WTC11 (cell line): ENCODE data around the gene ARMH1. TPM values are rescaled to one million over a fixed set of nuclear protein-coding genes. Genes with fewer than 3 reads are reported as not detected.

ENCODE experiments used
- ATAC-seq: fragments of 200-7000 bp; cut with Tn5 transposase; 2 replicates; pipeline ENCODE4 v1.10.0; 2021; ENCODE audit warnings: mild to moderate bottlenecking, moderate library complexity
- CTCF ChIA-PET: fragments of 300-600 bp; sonication (Branson Sonifier 250); formaldehyde crosslinking; loops from one replicate; lab custom pipeline; 2021; ENCODE audit warnings: antibody characterized with exemption; lab: Charles Lee
- POLR2A ChIA-PET: fragments of 350-600 bp; sonication (Branson Sonifier 250); formaldehyde crosslinking; loops from one replicate; lab custom pipeline; 2021; ENCODE audit warnings: antibody characterized with exemption; lab: Charles Lee
- DNase-seq: peaks from one replicate; pipeline ENCODE4 v3.0.0; 2021; ENCODE audit warnings: low spot score
- H3K27ac Mint-ChIP-seq: 2 replicates; pipeline ENCODE4 v1.8.0; 2021; ENCODE audit warnings: mixed read lengths
- H3K27me3 Mint-ChIP-seq: 2 replicates; pipeline ENCODE4 v1.8.0; 2021; ENCODE audit warnings: low read depth, mild to moderate bottlenecking, moderate library complexity, mixed read lengths
- H3K36me3 Mint-ChIP-seq: 2 replicates; pipeline ENCODE4 v1.8.0; 2021; ENCODE audit warnings: mixed read lengths
- H3K4me1 Mint-ChIP-seq: 2 replicates; pipeline ENCODE4 v1.8.0; 2022; ENCODE audit warnings: mixed read lengths
- H3K4me3 Mint-ChIP-seq: 2 replicates; pipeline ENCODE4 v1.8.0; 2021; ENCODE audit warnings: mild to moderate bottlenecking, moderate library complexity, mixed read lengths
- H3K9me3 Mint-ChIP-seq: 2 replicates; pipeline ENCODE4 v1.8.0; 2021; ENCODE audit warnings: mixed read lengths
- ATF1 ChIP-seq: sonication (generic); formaldehyde crosslinking; IDR thresholded peaks from 2 replicates; pipeline ENCODE4 v1.8.1; 2023; ENCODE audit warnings: mild to moderate bottlenecking, moderate library complexity, missing genetic modification reagents
- CBFB ChIP-seq: sonication (generic); formaldehyde crosslinking; IDR thresholded peaks from 2 replicates; pipeline ENCODE4 v1.8.1; 2022; ENCODE audit warnings: mild to moderate bottlenecking, low read depth, missing genetic modification reagents
- ETV6 ChIP-seq: sonication (generic); formaldehyde crosslinking; IDR thresholded peaks from 2 replicates; pipeline ENCODE4 v1.8.1; 2022; ENCODE audit warnings: mild to moderate bottlenecking, missing genetic modification reagents
- FOXK1 ChIP-seq: sonication (generic); formaldehyde crosslinking; IDR thresholded peaks from 2 replicates; pipeline ENCODE4 v1.8.0; 2022; ENCODE audit warnings: mild to moderate bottlenecking, moderate library complexity, missing genetic modification reagents
- HMGA2 ChIP-seq: fragments of 250-450 bp; sonication (Bioruptor Pico); IDR thresholded peaks from 2 replicates; pipeline ENCODE4 v1.4.0; 2021; ENCODE audit warnings: mild to moderate bottlenecking, moderate library complexity
- IRF2 ChIP-seq: sonication (generic); formaldehyde crosslinking; IDR thresholded peaks from 2 replicates; pipeline ENCODE4 v1.8.0; 2022; ENCODE audit warnings: low read depth, missing genetic modification reagents, borderline replicate concordance
- JUN ChIP-seq: sonication (generic); formaldehyde crosslinking; IDR thresholded peaks from 2 replicates; pipeline ENCODE4 v1.8.0; 2023; ENCODE audit warnings: mild to moderate bottlenecking, missing genetic modification reagents
- KAT7 ChIP-seq: sonication (generic); formaldehyde crosslinking; IDR thresholded peaks from 2 replicates; pipeline ENCODE4 v1.8.1; 2023; ENCODE audit warnings: missing genetic modification reagents, mild to moderate bottlenecking, borderline replicate concordance
- NFATC4 ChIP-seq: fragments of 250-450 bp; sonication (Bioruptor Pico); IDR thresholded peaks from 2 replicates; pipeline ENCODE4 v1.9.0; 2021; ENCODE audit warnings: mild to moderate bottlenecking
- NFYB ChIP-seq: sonication (generic); formaldehyde crosslinking; conservative IDR thresholded peaks from 2 replicates; pipeline ENCODE4 v1.8.0; 2022; ENCODE audit warnings: low read depth, missing genetic modification reagents
- NR2C2 ChIP-seq: sonication (generic); formaldehyde crosslinking; IDR thresholded peaks from 2 replicates; pipeline ENCODE4 v1.8.0; 2022; ENCODE audit warnings: mild to moderate bottlenecking, missing genetic modification reagents
- PRRX2 ChIP-seq: fragments of 250-450 bp; sonication (Bioruptor Pico); IDR thresholded peaks from 2 replicates; pipeline ENCODE4 v1.8.0; 2021; ENCODE audit warnings: mild to moderate bottlenecking
- ZBTB21 ChIP-seq: sonication (generic); formaldehyde crosslinking; IDR thresholded peaks from 2 replicates; pipeline ENCODE4 v1.8.1; 2023; ENCODE audit warnings: mild to moderate bottlenecking, missing genetic modification reagents, borderline replicate concordance
- ZNF263 ChIP-seq: sonication (generic); formaldehyde crosslinking; IDR thresholded peaks from 2 replicates; pipeline ENCODE4 v1.8.1; 2022; ENCODE audit warnings: low read depth, mild to moderate bottlenecking, moderate library complexity, missing genetic modification reagents
- ZNF416 ChIP-seq: fragments of 250-450 bp; sonication (Bioruptor Pico); IDR thresholded peaks from 2 replicates; pipeline ENCODE4 v1.9.0; 2021; ENCODE audit warnings: mild to moderate bottlenecking, inconsistent platforms
- ZNF671 ChIP-seq: fragments of 250-450 bp; sonication (Bioruptor Pico); IDR thresholded peaks from 2 replicates; pipeline ENCODE4 v1.8.0; 2021; ENCODE audit warnings: mild to moderate bottlenecking
- total RNA-seq: library from RNA; stranded (reverse); gene quantifications from 3 replicates; pipeline ENCODE4 v1.2.3, GENCODE V29; 2021
- TF ChIP-seq, protein P1 (sequence below): sonication (generic); formaldehyde crosslinking; IDR thresholded peaks from 2 replicates; pipeline ENCODE4 v1.8.0; 2023; ENCODE audit warnings: mild to moderate bottlenecking, missing genetic modification reagents
- TF ChIP-seq, protein P2 (sequence below): sonication (generic); formaldehyde crosslinking; IDR thresholded peaks from 2 replicates; pipeline ENCODE4 v1.8.1; 2023; ENCODE audit warnings: mild to moderate bottlenecking, missing genetic modification reagents
- TF ChIP-seq, protein P3 (sequence below): sonication (generic); formaldehyde crosslinking; IDR thresholded peaks from 2 replicates; pipeline ENCODE4 v1.8.1; 2022; ENCODE audit warnings: low read depth, missing genetic modification reagents, borderline replicate concordance
- TF ChIP-seq, protein P4 (sequence below): sonication (generic); formaldehyde crosslinking; IDR thresholded peaks from 2 replicates; pipeline ENCODE4 v1.8.0; 2023; ENCODE audit warnings: missing genetic modification reagents, mild to moderate bottlenecking, borderline replicate concordance
- TF ChIP-seq, protein P5 (sequence below): sonication (generic); formaldehyde crosslinking; IDR thresholded peaks from 2 replicates; pipeline ENCODE4 v1.8.0; 2022; ENCODE audit warnings: mild to moderate bottlenecking, missing genetic modification reagents
- TF ChIP-seq, protein P6 (sequence below): sonication (generic); formaldehyde crosslinking; IDR thresholded peaks from 2 replicates; pipeline ENCODE4 v1.8.0; 2022; ENCODE audit warnings: mild to moderate bottlenecking, missing genetic modification reagents
- TF ChIP-seq, protein P7 (sequence below): fragments of 250-450 bp; sonication (Bioruptor Pico); IDR thresholded peaks from 2 replicates; pipeline ENCODE4 v1.9.0; 2021; ENCODE audit warnings: moderate library complexity, mild to moderate bottlenecking, inconsistent platforms, borderline replicate concordance

Gene ARMH1
- total RNA-seq, 1 experiment from 2014 or later, result 0.74 TPM

DNA sequence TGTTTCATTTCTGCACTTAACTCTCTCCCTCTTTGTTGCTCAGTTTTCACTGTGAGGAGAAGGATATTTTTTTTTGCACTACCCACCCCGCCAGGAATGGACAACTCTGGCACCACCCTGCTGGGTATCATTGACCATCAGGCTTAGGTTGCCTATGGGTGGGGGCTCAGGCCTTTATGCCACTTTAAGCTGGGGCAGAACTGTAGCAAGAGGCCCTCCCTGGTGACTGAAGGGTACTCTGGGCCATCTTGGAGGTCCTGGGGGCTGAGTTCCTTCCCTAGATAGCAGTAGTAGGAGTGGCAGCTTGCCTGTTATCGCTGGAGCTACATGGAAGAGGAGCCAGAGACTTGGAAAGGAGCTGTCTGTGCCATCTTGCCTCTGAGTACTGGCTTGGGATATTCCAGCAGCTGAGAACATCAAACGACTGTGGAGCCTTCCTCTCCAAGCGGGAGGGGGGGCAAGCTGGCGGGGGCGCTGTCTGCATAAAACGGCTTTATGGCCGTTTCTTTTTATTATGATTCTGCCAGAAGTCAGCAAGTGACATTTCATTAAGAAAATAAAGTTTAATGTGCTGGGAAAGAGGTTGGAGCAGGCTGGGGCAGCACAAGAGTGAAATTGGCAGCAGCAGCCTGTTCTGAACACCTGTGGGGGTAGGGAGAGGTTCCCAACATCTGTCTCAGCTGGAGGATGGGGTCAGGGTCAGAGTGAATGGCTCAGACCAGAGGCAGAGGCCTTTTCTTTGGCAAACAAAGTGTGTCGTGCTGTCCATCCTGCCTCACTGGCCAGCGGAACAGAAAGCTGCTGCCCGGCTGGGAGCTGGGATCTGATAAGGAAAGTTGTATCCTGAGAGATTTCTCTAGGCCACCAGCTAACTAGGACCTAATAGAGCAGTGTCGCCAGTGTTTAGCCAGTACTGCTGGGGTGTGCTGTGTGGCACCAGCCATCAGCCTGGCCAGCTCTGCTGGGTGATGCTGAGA is 33.1 kb upstream of the ARMH1 start (continued):
- TF ChIP-seq, protein P1, sequence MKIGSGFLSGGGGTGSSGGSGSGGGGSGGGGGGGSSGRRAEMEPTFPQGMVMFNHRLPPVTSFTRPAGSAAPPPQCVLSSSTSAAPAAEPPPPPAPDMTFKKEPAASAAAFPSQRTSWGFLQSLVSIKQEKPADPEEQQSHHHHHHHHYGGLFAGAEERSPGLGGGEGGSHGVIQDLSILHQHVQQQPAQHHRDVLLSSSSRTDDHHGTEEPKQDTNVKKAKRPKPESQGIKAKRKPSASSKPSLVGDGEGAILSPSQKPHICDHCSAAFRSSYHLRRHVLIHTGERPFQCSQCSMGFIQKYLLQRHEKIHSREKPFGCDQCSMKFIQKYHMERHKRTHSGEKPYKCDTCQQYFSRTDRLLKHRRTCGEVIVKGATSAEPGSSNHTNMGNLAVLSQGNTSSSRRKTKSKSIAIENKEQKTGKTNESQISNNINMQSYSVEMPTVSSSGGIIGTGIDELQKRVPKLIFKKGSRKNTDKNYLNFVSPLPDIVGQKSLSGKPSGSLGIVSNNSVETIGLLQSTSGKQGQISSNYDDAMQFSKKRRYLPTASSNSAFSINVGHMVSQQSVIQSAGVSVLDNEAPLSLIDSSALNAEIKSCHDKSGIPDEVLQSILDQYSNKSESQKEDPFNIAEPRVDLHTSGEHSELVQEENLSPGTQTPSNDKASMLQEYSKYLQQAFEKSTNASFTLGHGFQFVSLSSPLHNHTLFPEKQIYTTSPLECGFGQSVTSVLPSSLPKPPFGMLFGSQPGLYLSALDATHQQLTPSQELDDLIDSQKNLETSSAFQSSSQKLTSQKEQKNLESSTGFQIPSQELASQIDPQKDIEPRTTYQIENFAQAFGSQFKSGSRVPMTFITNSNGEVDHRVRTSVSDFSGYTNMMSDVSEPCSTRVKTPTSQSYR (CRISPR knock-in tag), result no peak
- TF ChIP-seq JUN (CRISPR knock-in tag) (no peak), ZNF671 (CRISPR knock-in tag) (no peak), KAT7 (CRISPR knock-in tag) (no peak), ATF1 (CRISPR knock-in tag) (no peak)
- TF ChIP-seq, protein P2, sequence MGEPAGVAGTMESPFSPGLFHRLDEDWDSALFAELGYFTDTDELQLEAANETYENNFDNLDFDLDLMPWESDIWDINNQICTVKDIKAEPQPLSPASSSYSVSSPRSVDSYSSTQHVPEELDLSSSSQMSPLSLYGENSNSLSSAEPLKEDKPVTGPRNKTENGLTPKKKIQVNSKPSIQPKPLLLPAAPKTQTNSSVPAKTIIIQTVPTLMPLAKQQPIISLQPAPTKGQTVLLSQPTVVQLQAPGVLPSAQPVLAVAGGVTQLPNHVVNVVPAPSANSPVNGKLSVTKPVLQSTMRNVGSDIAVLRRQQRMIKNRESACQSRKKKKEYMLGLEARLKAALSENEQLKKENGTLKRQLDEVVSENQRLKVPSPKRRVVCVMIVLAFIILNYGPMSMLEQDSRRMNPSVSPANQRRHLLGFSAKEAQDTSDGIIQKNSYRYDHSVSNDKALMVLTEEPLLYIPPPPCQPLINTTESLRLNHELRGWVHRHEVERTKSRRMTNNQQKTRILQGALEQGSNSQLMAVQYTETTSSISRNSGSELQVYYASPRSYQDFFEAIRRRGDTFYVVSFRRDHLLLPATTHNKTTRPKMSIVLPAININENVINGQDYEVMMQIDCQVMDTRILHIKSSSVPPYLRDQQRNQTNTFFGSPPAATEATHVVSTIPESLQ (CRISPR knock-in tag), result no peak

DNA sequence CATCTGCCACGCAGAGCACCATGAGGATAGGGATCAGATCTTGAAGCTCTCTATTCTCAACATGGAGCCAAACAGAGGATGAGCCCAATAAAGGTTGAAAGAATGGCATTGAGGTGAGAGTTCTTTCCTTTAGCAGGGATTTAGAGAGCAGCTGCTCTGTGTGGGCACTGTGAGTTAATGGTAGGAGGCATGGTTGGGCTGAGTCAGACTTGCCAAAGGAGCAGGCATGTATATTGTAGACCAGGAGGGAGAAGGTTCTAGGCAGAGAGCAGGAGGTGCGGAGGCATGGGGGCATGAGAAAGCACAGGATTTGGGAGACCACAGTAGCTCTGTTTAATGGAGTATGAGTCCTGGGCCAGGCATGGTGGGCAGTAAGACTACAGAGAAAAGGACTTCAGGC is 32.3 kb upstream of the ARMH1 start:
- H3K9me3 Mint-ChIP-seq, result no peaks in the 10 kb centered on the region
- TF ChIP-seq ZNF263 (CRISPR knock-in tag) (no peak), NFATC4 (CRISPR knock-in tag) (no peak), HMGA2 (CRISPR knock-in tag) (no peak), ZNF416 (CRISPR knock-in tag) (no peak), CBFB (CRISPR knock-in tag) (no peak), PRRX2 (CRISPR knock-in tag) (no peak), FOXK1 (CRISPR knock-in tag) (no peak), ZNF671 (CRISPR knock-in tag) (no peak), NR2C2 (no peak), IRF2 (no peak), ETV6 (CRISPR knock-in tag) (no peak), ZBTB21 (no peak), NFYB (CRISPR knock-in tag) (no peak)
- TF ChIP-seq, protein P3, sequence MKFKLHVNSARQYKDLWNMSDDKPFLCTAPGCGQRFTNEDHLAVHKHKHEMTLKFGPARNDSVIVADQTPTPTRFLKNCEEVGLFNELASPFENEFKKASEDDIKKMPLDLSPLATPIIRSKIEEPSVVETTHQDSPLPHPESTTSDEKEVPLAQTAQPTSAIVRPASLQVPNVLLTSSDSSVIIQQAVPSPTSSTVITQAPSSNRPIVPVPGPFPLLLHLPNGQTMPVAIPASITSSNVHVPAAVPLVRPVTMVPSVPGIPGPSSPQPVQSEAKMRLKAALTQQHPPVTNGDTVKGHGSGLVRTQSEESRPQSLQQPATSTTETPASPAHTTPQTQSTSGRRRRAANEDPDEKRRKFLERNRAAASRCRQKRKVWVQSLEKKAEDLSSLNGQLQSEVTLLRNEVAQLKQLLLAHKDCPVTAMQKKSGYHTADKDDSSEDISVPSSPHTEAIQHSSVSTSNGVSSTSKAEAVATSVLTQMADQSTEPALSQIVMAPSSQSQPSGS (CRISPR knock-in tag), result no peak
- TF ChIP-seq, protein P4, sequence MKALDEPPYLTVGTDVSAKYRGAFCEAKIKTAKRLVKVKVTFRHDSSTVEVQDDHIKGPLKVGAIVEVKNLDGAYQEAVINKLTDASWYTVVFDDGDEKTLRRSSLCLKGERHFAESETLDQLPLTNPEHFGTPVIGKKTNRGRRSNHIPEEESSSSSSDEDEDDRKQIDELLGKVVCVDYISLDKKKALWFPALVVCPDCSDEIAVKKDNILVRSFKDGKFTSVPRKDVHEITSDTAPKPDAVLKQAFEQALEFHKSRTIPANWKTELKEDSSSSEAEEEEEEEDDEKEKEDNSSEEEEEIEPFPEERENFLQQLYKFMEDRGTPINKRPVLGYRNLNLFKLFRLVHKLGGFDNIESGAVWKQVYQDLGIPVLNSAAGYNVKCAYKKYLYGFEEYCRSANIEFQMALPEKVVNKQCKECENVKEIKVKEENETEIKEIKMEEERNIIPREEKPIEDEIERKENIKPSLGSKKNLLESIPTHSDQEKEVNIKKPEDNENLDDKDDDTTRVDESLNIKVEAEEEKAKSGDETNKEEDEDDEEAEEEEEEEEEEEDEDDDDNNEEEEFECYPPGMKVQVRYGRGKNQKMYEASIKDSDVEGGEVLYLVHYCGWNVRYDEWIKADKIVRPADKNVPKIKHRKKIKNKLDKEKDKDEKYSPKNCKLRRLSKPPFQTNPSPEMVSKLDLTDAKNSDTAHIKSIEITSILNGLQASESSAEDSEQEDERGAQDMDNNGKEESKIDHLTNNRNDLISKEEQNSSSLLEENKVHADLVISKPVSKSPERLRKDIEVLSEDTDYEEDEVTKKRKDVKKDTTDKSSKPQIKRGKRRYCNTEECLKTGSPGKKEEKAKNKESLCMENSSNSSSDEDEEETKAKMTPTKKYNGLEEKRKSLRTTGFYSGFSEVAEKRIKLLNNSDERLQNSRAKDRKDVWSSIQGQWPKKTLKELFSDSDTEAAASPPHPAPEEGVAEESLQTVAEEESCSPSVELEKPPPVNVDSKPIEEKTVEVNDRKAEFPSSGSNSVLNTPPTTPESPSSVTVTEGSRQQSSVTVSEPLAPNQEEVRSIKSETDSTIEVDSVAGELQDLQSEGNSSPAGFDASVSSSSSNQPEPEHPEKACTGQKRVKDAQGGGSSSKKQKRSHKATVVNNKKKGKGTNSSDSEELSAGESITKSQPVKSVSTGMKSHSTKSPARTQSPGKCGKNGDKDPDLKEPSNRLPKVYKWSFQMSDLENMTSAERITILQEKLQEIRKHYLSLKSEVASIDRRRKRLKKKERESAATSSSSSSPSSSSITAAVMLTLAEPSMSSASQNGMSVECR (CRISPR knock-in tag), result no peak
- TF ChIP-seq, protein P5, sequence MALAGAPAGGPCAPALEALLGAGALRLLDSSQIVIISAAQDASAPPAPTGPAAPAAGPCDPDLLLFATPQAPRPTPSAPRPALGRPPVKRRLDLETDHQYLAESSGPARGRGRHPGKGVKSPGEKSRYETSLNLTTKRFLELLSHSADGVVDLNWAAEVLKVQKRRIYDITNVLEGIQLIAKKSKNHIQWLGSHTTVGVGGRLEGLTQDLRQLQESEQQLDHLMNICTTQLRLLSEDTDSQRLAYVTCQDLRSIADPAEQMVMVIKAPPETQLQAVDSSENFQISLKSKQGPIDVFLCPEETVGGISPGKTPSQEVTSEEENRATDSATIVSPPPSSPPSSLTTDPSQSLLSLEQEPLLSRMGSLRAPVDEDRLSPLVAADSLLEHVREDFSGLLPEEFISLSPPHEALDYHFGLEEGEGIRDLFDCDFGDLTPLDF (CRISPR knock-in tag), result no peak
- TF ChIP-seq, protein P6, sequence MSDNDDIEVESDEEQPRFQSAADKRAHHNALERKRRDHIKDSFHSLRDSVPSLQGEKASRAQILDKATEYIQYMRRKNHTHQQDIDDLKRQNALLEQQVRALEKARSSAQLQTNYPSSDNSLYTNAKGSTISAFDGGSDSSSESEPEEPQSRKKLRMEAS (CRISPR knock-in tag), result no peak
- TF ChIP-seq, protein P7, sequence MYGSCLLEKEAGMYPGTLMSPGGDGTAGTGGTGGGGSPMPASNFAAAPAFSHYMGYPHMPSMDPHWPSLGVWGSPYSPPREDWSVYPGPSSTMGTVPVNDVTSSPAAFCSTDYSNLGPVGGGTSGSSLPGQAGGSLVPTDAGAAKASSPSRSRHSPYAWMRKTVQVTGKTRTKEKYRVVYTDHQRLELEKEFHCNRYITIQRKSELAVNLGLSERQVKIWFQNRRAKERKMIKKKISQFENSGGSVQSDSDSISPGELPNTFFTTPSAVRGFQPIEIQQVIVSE (CRISPR knock-in tag), result no peak
- ChIA-PET CTCF (interaction anchor here (1.0 to 6.9 kb wide), 3 partner anchors 10 to 34 kb away, joined by 3 to 42 read pairs (median 5); no protein-coding TSS in a partner anchor), POLR2A (interaction anchor here (0.5 to 0.6 kb wide), 2 partner anchors 280 to 1197 kb away, joined by 3 read pairs; no protein-coding TSS in a partner anchor)
- no peak overlapping the region for H3K4me3 Mint-ChIP-seq
- ATAC-seq (no peak), DNase-seq (no peak)
- H3K27ac Mint-ChIP-seq, result no peak overlapping the region
- no peaks in the 10 kb centered on the region for H3K27me3 Mint-ChIP-seq
- no peaks in the 10 kb centered on the region for H3K4me1 Mint-ChIP-seq
- peaks cover 62% of the 10 kb centered on the region for H3K36me3 Mint-ChIP-seq
